IMR-90 (cell line): ENCODE data around the gene TM2D1. TPM values are rescaled to one million over a fixed set of nuclear protein-coding genes. Genes with fewer than 3 reads are reported as not detected.

Source experiments
- ATAC-seq: fragments of 200-7000 bp; cut with Tn5 transposase; 2 replicates; pipeline ENCODE4 v1.9.1; 2020; ENCODE audit warnings: low read depth, mild to moderate bottlenecking, moderate library complexity
- BruUV-seq: library from RNA; stranded (reverse); fragments of 400-500 nt; replicated peaks from 2 replicates; lab custom pipeline; 2021; lab: Mats Ljungman, UMichigan
- CTCF ChIA-PET: fragments of 300-600 bp; formaldehyde crosslinking; extraction: SDS; loops from one replicate; lab custom pipeline; 2021; ENCODE audit warnings: antibody characterized with exemption; lab: Yijun Ruan, JAX
- POLR2A ChIA-PET: fragments of 300-600 bp; sonication (Branson Sonifier 250); formaldehyde crosslinking; loops from one replicate; lab custom pipeline; 2022; ENCODE audit warnings: antibody characterized with exemption; ENCODE audit not compliant: unreplicated experiment; lab: Charles Lee
- DNase-seq: peaks from one replicate; pipeline ENCODE4 v3.0.0; 2013
- H2AFZ ChIP-seq: replicated peaks from 2 replicates; pipeline ENCODE3; 2013; ENCODE audit warnings: low read length, mild to moderate bottlenecking; ENCODE audit not compliant: poor library complexity
- H2AK5ac ChIP-seq: 2 replicates; pipeline ENCODE4 v1.6.1; 2013; ENCODE audit warnings: low read depth, low read length, inconsistent platforms
- H2AK9ac ChIP-seq: replicated peaks from 2 replicates; pipeline ENCODE3; 2013; ENCODE audit warnings: mild to moderate bottlenecking, low read depth, low read length, moderate library complexity; ENCODE audit not compliant: poor library complexity
- H2BK120ac ChIP-seq: 2 replicates; pipeline ENCODE4 v1.6.1; 2013; ENCODE audit warnings: low read depth, low read length, inconsistent platforms
- H2BK15ac ChIP-seq: 3 replicates; pipeline ENCODE4 v1.6.1; 2013; ENCODE audit warnings: low read depth, low read length, inconsistent platforms
- H2BK20ac ChIP-seq: 2 replicates; pipeline ENCODE4 v1.6.1; 2013; ENCODE audit warnings: low read depth, mild to moderate bottlenecking, inconsistent platforms, low read length, moderate library complexity
- H2BK5ac ChIP-seq: 2 replicates; pipeline ENCODE4 v1.6.1; 2013; ENCODE audit warnings: mild to moderate bottlenecking, low read depth, low read length, inconsistent platforms; ENCODE audit not compliant: poor library complexity, severe bottlenecking
- H3K14ac ChIP-seq: replicated peaks from 2 replicates; pipeline ENCODE4 v1.6.1; 2013; ENCODE audit warnings: low read depth, low read length, inconsistent platforms
- H3K18ac ChIP-seq: 2 replicates; pipeline ENCODE4 v1.6.1; 2013; ENCODE audit warnings: low read depth, low read length, control low read depth
- H3K23ac ChIP-seq: 2 replicates; pipeline ENCODE4 v1.6.1; 2013; ENCODE audit warnings: low read depth, low read length, inconsistent platforms
- H3K27ac ChIP-seq: 2 replicates; pipeline ENCODE4 v1.5.1; 2013; ENCODE audit warnings: mild to moderate bottlenecking, control low read depth, low read length; ENCODE audit not compliant: insufficient read depth
- H3K27me3 ChIP-seq: 2 replicates; pipeline ENCODE4 v1.6.1; 2013; ENCODE audit warnings: low read length; ENCODE audit not compliant: control insufficient read depth, insufficient read depth
- H3K36me3 ChIP-seq: 2 replicates; pipeline ENCODE4 v1.6.1; 2013; ENCODE audit warnings: low read length, mixed read lengths; ENCODE audit not compliant: control insufficient read depth, insufficient read depth
- H3K4ac ChIP-seq: 2 replicates; pipeline ENCODE4 v1.6.1; 2013; ENCODE audit warnings: low read depth, low read length, inconsistent platforms
- H3K4me1 ChIP-seq: 2 replicates; pipeline ENCODE4 v1.6.1; 2013; ENCODE audit warnings: low read length, mixed read lengths; ENCODE audit not compliant: control insufficient read depth, insufficient read depth
- H3K4me2 ChIP-seq: 2 replicates; pipeline ENCODE4 v1.6.1; 2013; ENCODE audit warnings: low read depth, mild to moderate bottlenecking, control low read depth, low read length, moderate library complexity
- H3K4me3 ChIP-seq: 2 replicates; pipeline ENCODE4 v1.5.1; 2013; ENCODE audit warnings: low read depth, mild to moderate bottlenecking, control low read depth, low read length, moderate library complexity; ENCODE audit not compliant: insufficient read depth
- H3K56ac ChIP-seq: 2 replicates; pipeline ENCODE4 v1.6.1; 2013; ENCODE audit warnings: low read length, inconsistent platforms; ENCODE audit not compliant: insufficient read depth; ENCODE audit errors: extremely low read depth
- H3K79me1 ChIP-seq, 2 experiments: 2 replicates each; pipeline ENCODE4 v1.6.1; 2013; ENCODE audit warnings: low read length in 2 of 2, inconsistent platforms in 1 of 2, low read depth in 1 of 2
- H3K9ac ChIP-seq: 2 replicates; pipeline ENCODE4 v1.6.1; 2013; ENCODE audit warnings: low read depth, low read length, control low read depth
- H3K9me1 ChIP-seq: 2 replicates; pipeline ENCODE4 v1.6.1; 2013; ENCODE audit warnings: low read length, inconsistent platforms; ENCODE audit not compliant: insufficient read depth
- H3K9me3 ChIP-seq: 2 replicates; pipeline ENCODE4 v1.6.1; 2013; ENCODE audit warnings: low read length; ENCODE audit not compliant: control insufficient read depth, insufficient read depth
- H4K20me1 ChIP-seq: 2 replicates; pipeline ENCODE4 v1.6.1; 2013; ENCODE audit warnings: low read length, inconsistent platforms; ENCODE audit not compliant: insufficient read depth
- H4K5ac ChIP-seq: 2 replicates; pipeline ENCODE4 v1.6.1; 2013; ENCODE audit warnings: mild to moderate bottlenecking, low read depth, low read length, control low read depth
- H4K8ac ChIP-seq, 2 experiments: 2 replicates each; pipeline ENCODE4 v1.6.1; 2013; ENCODE audit warnings: low read depth in 2 of 2, low read length in 2 of 2, control low read depth in 1 of 2, inconsistent platforms in 1 of 2
- H4K91ac ChIP-seq: 2 replicates; pipeline ENCODE4 v1.6.1; 2013; ENCODE audit warnings: low read depth, low read length, inconsistent platforms; ENCODE audit not compliant: insufficient read depth
- BHLHE40 ChIP-seq: fragments of 150-350 bp; IDR thresholded peaks from 2 replicates; pipeline ENCODE4 v1.6.1; 2016; ENCODE audit warnings: mild to moderate bottlenecking, low read depth, low read length
- CEBPB ChIP-seq: IDR thresholded peaks from 2 replicates; pipeline ENCODE4 v1.6.1; 2012; ENCODE audit warnings: low read depth, low read length, improper control_type of control experiment
- CHD1 ChIP-seq: IDR thresholded peaks from 2 replicates; pipeline ENCODE4 v1.6.1; 2012; ENCODE audit warnings: low read depth, low read length, improper control_type of control experiment
- CTCF ChIP-seq: conservative IDR thresholded peaks from 2 replicates; pipeline ENCODE4 v1.5.1; 2012; ENCODE audit warnings: mild to moderate bottlenecking, low read depth, low read length, improper control_type of control experiment
- FOS ChIP-seq: fragments of 150-350 bp; IDR thresholded peaks from 2 replicates; pipeline ENCODE4 v1.6.1; 2016; ENCODE audit warnings: low read depth, low read length
- MAFK ChIP-seq: IDR thresholded peaks from 2 replicates; pipeline ENCODE4 v1.6.1; 2012; ENCODE audit warnings: low read depth, low read length, improper control_type of control experiment
- MAZ ChIP-seq: IDR thresholded peaks from 2 replicates; pipeline ENCODE4 v1.6.1; 2012; ENCODE audit warnings: low read depth, mild to moderate bottlenecking, low read length, improper control_type of control experiment, moderate library complexity, borderline replicate concordance
- MXI1 ChIP-seq: IDR thresholded peaks from 2 replicates; pipeline ENCODE4 v1.6.1; 2012; ENCODE audit warnings: low read depth, mild to moderate bottlenecking, low read length, moderate library complexity, borderline replicate concordance
- NFE2L2 ChIP-seq: fragments of 150-350 bp; IDR thresholded peaks from 2 replicates; pipeline ENCODE4 v1.6.1; 2016; ENCODE audit warnings: low read depth, mild to moderate bottlenecking, low read length
- POLR2A ChIP-seq: IDR thresholded peaks from 2 replicates; pipeline ENCODE4 v1.6.1; 2012; ENCODE audit warnings: mild to moderate bottlenecking, low read depth, low read length
- RAD21 ChIP-seq: IDR thresholded peaks from 2 replicates; pipeline ENCODE4 v1.6.1; 2012; ENCODE audit warnings: low read length, improper control_type of control experiment
- RCOR1 ChIP-seq: IDR thresholded peaks from 2 replicates; pipeline ENCODE4 v1.6.1; 2012; ENCODE audit warnings: mild to moderate bottlenecking, low read length, improper control_type of control experiment; ENCODE audit not compliant: insufficient replicate concordance
- RFX5 ChIP-seq: IDR thresholded peaks from 2 replicates; pipeline ENCODE4 v1.8.0; 2012; ENCODE audit warnings: low read depth, mild to moderate bottlenecking, low read length, moderate library complexity
- SMC3 ChIP-seq: fragments of 150-350 bp; IDR thresholded peaks from 2 replicates; pipeline ENCODE4 v1.6.1; 2016; ENCODE audit warnings: low read depth, mild to moderate bottlenecking, antibody characterized with exemption, low read length, moderate library complexity
- WGBS, 2 experiments: methylation state at CpG; one replicate each; pipeline versions ENCODE4 v1.1.5 to v1.1.7; 2013; ENCODE audit warnings: missing lambda C conversion rate in 2 of 2; ENCODE audit not compliant: insufficient read length in 1 of 2; ENCODE audit errors: extremely low coverage in 2 of 2; 5-methylcytosine and 5-hydroxymethylcytosine counted together
- dilution Hi-C: fragments of 300-500 bp; cut with HindIII; formaldehyde crosslinking; loops from one replicate; pipeline ENCODE4 v1.14.3; 2018; ENCODE audit warnings: low sequenced_read_pairs; ENCODE audit not compliant: unreplicated experiment
- in situ Hi-C: fragments of 300-500 bp; cut with MboI; formaldehyde crosslinking; loops from 3 replicates; pipeline ENCODE4 v1.14.3; 2019; ENCODE audit warnings: low sequenced_read_pairs, inconsistent platforms, mixed read lengths
- intact Hi-C: fragments of 100-400 bp; cut with micrococcal nuclease; formaldehyde crosslinking; loops from 2 replicates; pipeline ENCODE4 v1.10.0; 2022
- polyA plus RNA-seq, 3 experiments: library from polyadenylated mRNA; depleted of rRNA; stranded (reverse); fragments of >200 nt; gene quantifications; 2 replicates each; pipeline ENCODE4 v1.2.3, GENCODE V29; 2012; ENCODE audit warnings: low replicate concordance in 1 of 3
- total RNA-seq: library from RNA; depleted of rRNA; stranded (reverse); fragments of >200 nt; gene quantifications from 2 replicates; pipeline ENCODE4 v1.2.3, GENCODE V29; 2012
- TF ChIP-seq, protein P1 (sequence below): fragments of 150-350 bp; IDR thresholded peaks from 2 replicates; pipeline ENCODE4 v1.6.1; 2017; ENCODE audit warnings: mild to moderate bottlenecking, antibody characterized with exemption, low read length, low read depth
- TF ChIP-seq, protein P2 (sequence below): fragments of 150-350 bp; IDR thresholded peaks from 2 replicates; pipeline ENCODE4 v1.6.1; 2016; ENCODE audit warnings: low read depth, mild to moderate bottlenecking, low read length, moderate library complexity, borderline replicate concordance

Gene TM2D1
- total and polyA plus RNA-seq, 2 of the 4 experiments (the other 2 are of a cell fraction), result 14.3 to 32.7 TPM

DNA sequence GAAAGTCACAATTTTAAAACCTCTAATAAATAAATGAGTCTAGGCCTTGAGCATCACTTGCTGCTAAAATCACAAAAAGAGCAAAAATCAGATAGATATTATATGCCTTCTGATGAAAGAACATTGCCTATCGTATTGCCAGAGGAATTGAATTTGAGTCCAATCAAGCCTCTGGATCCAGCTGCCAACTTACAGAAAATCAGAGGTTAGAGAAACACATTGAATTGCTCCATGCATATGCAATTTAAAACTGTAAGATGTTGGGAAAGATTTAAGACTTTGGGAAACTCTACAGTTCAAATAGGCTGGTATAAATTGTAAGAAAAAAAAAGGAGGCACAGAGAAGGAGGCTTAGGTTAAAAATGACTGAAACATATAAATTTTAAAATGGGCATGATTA lies 93.5 kb downstream of the TM2D1 start:
- no peak overlapping the region for H2AFZ ChIP-seq
- no peak overlapping the region for H2BK20ac ChIP-seq
- no peaks in the 10 kb centered on the region for H4K20me1 ChIP-seq
- H3K4me2 ChIP-seq, result no peak overlapping the region
- no TSS peak for BruUV-seq
- no peak overlapping the region for H3K4ac ChIP-seq
- no peak overlapping the region for H3K4me3 ChIP-seq
- no peak overlapping the region for H2BK15ac ChIP-seq
- H3K18ac ChIP-seq, result no peak overlapping the region
- DNase-seq (no peak), ATAC-seq (no peak)
- no peak overlapping the region for H2BK5ac ChIP-seq
- ChIA-PET CTCF (interaction anchor here (0.5 to 0.6 kb wide), 2 partner anchors 123 to 660 kb away, joined by 3 to 5 read pairs; no protein-coding TSS in a partner anchor), POLR2A (no interaction called here)
- no peaks in the 10 kb centered on the region for H3K9me1 ChIP-seq
- dilution Hi-C loops (no loop called here), intact Hi-C loops (no loop called here), in situ Hi-C loops (no loop called here)
- H3K27me3 ChIP-seq, result no peaks in the 10 kb centered on the region; the same call in 1 of the 2 replicates
- no peak overlapping the region for H3K14ac ChIP-seq
- H2BK120ac ChIP-seq, result no peak overlapping the region
- H3K23ac ChIP-seq, result no peak overlapping the region
- H3K4me1 ChIP-seq, result no peaks in the 10 kb centered on the region
- no peaks in the 10 kb centered on the region for H3K9me3 ChIP-seq
- H4K8ac ChIP-seq, result no peak overlapping the region
- no peak overlapping the region for H4K5ac ChIP-seq
- H3K27ac ChIP-seq, result no peak overlapping the region
- no peak overlapping the region for H3K9ac ChIP-seq
- no peak for TF ChIP-seq RAD21
- no peak for TF ChIP-seq MXI1
- TF ChIP-seq NFE2L2, result no peak
- TF ChIP-seq CEBPB, result no peak
- no peak for TF ChIP-seq RFX5
- TF ChIP-seq MAZ, result no peak
- TF ChIP-seq, protein P1, sequence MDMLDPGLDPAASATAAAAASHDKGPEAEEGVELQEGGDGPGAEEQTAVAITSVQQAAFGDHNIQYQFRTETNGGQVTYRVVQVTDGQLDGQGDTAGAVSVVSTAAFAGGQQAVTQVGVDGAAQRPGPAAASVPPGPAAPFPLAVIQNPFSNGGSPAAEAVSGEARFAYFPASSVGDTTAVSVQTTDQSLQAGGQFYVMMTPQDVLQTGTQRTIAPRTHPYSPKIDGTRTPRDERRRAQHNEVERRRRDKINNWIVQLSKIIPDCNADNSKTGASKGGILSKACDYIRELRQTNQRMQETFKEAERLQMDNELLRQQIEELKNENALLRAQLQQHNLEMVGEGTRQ, result no peak
- no peak for TF ChIP-seq POLR2A
- TF ChIP-seq CTCF, result no peak
- no peak for TF ChIP-seq SMC3
- no peak for TF ChIP-seq CHD1
- TF ChIP-seq RCOR1, result no peak
- TF ChIP-seq, protein P2, sequence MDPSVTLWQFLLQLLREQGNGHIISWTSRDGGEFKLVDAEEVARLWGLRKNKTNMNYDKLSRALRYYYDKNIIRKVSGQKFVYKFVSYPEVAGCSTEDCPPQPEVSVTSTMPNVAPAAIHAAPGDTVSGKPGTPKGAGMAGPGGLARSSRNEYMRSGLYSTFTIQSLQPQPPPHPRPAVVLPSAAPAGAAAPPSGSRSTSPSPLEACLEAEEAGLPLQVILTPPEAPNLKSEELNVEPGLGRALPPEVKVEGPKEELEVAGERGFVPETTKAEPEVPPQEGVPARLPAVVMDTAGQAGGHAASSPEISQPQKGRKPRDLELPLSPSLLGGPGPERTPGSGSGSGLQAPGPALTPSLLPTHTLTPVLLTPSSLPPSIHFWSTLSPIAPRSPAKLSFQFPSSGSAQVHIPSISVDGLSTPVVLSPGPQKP, result no peak
- TF ChIP-seq BHLHE40, result no peak
- no peak for TF ChIP-seq MAFK
- TF ChIP-seq FOS, result no peak
- no peaks in the 10 kb centered on the region for H3K79me1 ChIP-seq
- H2AK9ac ChIP-seq, result no peak overlapping the region
- H2AK5ac ChIP-seq, result no peak overlapping the region
- no peak overlapping the region for H3K56ac ChIP-seq
- no peaks in the 10 kb centered on the region for H3K36me3 ChIP-seq
- no peak overlapping the region for H4K91ac ChIP-seq
- no CpG with 5 or more reads among the region's 1 CpG for WGBS, 2 experiments
